ENCODE measurements around the gene IL2. TPM values are rescaled to one million over a fixed set of nuclear protein-coding genes. Genes with fewer than 3 reads are reported as not detected.

Gene IL2
- total and polyA plus RNA-seq, 4 donors = 1.4 TPM; not detected in 3

DNA sequence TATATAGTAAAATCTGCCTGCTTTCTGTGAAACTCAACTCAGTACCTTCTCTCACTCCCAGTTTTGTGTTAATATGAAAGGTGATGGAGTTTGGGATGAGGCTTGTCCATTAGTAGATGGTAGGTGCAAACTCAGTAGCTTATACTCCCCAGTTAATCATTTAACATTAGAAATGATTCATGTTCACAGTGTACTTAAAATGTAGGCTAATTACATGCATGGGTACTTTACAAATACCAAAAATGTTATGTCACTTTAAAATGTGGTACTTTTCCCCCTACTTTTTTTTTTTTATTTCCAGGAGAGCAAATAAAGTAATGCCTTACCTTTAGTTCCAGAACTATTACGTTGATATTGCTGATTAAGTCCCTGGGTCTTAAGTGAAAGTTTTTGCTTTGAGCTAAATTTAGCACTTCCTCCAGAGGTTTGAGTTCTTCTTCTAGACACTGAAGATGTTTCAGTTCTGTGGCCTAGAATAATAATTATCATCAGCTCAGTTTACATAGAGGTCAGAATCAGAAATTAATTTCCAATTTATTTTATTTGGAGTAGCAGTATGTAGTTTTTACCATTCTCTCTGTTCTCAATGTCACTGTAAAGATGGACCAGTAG is 3.0 kb downstream of the IL2 start:
- DNase-seq = no peak
- Histone ChIP-seq H3K4me3 (no peak overlapping the region), H3K9ac (ENCODE audit: insufficient read depth in 1 of 2, low read length in 2 of 2) (no peak overlapping the region), H3K9me3 (ENCODE audit: control insufficient read depth in 4 of 4, insufficient read depth in 3 of 4, low read length in 3 of 4) (no peaks in the 10 kb centered on the region), H3K36me3 (ENCODE audit: control insufficient read depth in 4 of 4, insufficient read depth in 4 of 4, low read length in 4 of 4) (no peaks in the 10 kb centered on the region), H3K27me3 (ENCODE audit: control insufficient read depth in 3 of 3, insufficient read depth in 3 of 3, low read length in 2 of 3) (no peaks in the 10 kb centered on the region), H3K27ac (ENCODE audit: low read depth in 1 of 2, low read length in 1 of 2) (no peak overlapping the region), H3K4me1 (ENCODE audit: control insufficient read depth in 5 of 5, insufficient read depth in 5 of 5, low read length in 5 of 5) (peaks cover 0 to 2% (median 0%) of the 10 kb centered on the region in 5 donors)
- no peak for ATAC-seq (ENCODE audit: insufficient read depth, low FRiP score)
- WGBS, 2 donors = 16 to 26% methylated on average over 1 of the region's 1 CpG
- TF ChIP-seq, protein P1, sequence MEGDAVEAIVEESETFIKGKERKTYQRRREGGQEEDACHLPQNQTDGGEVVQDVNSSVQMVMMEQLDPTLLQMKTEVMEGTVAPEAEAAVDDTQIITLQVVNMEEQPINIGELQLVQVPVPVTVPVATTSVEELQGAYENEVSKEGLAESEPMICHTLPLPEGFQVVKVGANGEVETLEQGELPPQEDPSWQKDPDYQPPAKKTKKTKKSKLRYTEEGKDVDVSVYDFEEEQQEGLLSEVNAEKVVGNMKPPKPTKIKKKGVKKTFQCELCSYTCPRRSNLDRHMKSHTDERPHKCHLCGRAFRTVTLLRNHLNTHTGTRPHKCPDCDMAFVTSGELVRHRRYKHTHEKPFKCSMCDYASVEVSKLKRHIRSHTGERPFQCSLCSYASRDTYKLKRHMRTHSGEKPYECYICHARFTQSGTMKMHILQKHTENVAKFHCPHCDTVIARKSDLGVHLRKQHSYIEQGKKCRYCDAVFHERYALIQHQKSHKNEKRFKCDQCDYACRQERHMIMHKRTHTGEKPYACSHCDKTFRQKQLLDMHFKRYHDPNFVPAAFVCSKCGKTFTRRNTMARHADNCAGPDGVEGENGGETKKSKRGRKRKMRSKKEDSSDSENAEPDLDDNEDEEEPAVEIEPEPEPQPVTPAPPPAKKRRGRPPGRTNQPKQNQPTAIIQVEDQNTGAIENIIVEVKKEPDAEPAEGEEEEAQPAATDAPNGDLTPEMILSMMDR (IDR thresholded peaks at IDR 0.05; ENCODE audit: control extremely low read depth, extremely low read depth) = no peak

DNA sequence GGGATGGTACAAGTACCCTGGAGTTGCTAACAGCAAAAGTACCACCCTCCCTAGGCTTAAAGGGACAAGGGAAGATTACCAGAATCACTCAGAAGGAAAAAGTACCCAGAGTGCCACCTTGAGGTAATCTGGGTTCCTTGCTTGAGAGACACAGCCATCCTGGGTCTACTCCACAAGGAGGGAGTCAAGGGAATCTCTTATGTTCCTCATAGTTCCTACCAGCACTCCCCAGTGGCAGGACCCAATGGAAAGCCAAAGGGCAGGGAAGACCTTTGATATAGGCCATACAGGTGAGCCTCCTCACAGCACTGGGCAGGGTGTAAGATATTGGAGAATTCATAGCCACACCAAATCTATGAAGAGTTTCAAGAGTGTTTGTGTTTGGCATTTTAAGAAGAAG is 5.7 kb downstream of the IL2 start:
- no peak overlapping the region for H3K27ac ChIP-seq (ENCODE audit: low read depth in 1 of 2, low read length in 1 of 2)
- no peak overlapping the region for H3K4me3 ChIP-seq
- no peak for DNase-seq
- peaks cover 0 to 2% (median 0%) of the 10 kb centered on the region in 5 donors for H3K4me1 ChIP-seq (ENCODE audit: control insufficient read depth in 5 of 5, insufficient read depth in 5 of 5, low read length in 5 of 5)
- no peaks in the 10 kb centered on the region for H3K9me3 ChIP-seq (ENCODE audit: control insufficient read depth in 4 of 4, insufficient read depth in 3 of 4, low read length in 3 of 4)
- no peaks in the 10 kb centered on the region for H3K36me3 ChIP-seq (ENCODE audit: control insufficient read depth in 4 of 4, insufficient read depth in 4 of 4, low read length in 4 of 4)
- H3K9ac ChIP-seq (ENCODE audit: insufficient read depth in 1 of 2, low read length in 2 of 2) = no peak overlapping the region
- H3K27me3 ChIP-seq (ENCODE audit: control insufficient read depth in 3 of 3, insufficient read depth in 3 of 3, low read length in 2 of 3) = no peaks in the 10 kb centered on the region
- ATAC-seq (ENCODE audit: insufficient read depth, low FRiP score) = no peak
- TF ChIP-seq, protein P1 (IDR thresholded peaks at IDR 0.05; ENCODE audit: control extremely low read depth, extremely low read depth) = no peak

DNA sequence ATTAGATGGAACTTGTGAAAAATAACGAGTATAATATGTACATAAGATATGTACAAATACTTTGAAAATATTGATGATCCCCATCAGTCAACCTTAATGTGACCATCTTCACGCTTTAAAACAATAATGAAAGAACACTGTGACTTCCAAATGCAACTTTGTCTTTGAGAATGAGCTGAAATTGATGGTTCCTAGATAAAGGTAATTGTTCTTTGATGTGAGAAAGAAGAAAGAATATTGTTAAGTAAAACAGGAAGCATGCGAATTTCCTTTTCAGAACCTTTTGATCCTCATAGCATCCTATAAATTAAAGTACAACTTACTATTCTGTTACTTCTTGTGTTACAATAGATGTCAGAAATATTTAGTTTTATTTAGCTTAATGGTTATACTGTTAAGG is 22.2 kb downstream of the IL2 start:
- H3K27me3 ChIP-seq (ENCODE audit: control insufficient read depth in 3 of 3, insufficient read depth in 3 of 3, low read length in 2 of 3) = no peaks in the 10 kb centered on the region
- WGBS, 2 donors = 53 to 70% methylated on average over 3 of the region's 3 CpGs
- no peak overlapping the region for H3K4me3 ChIP-seq
- H3K9me3 ChIP-seq (ENCODE audit: control insufficient read depth in 4 of 4, insufficient read depth in 3 of 4, low read length in 3 of 4) = no peaks in the 10 kb centered on the region
- H3K27ac ChIP-seq (ENCODE audit: low read depth in 1 of 2, low read length in 1 of 2) = no peak overlapping the region
- no peak for ATAC-seq (ENCODE audit: insufficient read depth, low FRiP score)
- TF ChIP-seq, protein P1 (IDR thresholded peaks at IDR 0.05; ENCODE audit: control extremely low read depth, extremely low read depth) = no peak
- no peak for DNase-seq
- H3K4me1 ChIP-seq (ENCODE audit: control insufficient read depth in 5 of 5, insufficient read depth in 5 of 5, low read length in 5 of 5) = no peaks in the 10 kb centered on the region
- H3K9ac ChIP-seq (ENCODE audit: insufficient read depth in 1 of 2, low read length in 2 of 2) = no peak overlapping the region
- no peaks in the 10 kb centered on the region for H3K36me3 ChIP-seq (ENCODE audit: control insufficient read depth in 4 of 4, insufficient read depth in 4 of 4, low read length in 4 of 4)

DNA sequence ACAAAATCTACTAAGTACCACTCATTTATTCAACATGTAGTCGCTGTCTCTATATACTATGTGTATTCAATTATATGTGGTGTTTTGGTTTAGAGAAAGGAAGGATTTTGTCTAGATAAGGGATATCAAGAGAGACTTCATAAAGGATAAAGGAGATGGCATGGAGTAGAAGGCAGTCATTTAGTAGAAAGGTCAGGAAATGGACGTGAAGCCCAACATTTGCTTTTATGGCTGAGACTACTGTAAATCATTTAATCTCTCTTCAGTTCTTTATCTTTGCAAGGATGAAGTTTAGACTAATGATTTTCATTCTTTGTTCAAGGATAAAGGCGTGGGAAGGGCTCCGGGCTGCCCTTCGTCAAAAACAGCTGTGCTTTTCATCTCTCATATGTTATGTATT is 25.2 kb downstream of the IL2 start:
- Histone ChIP-seq H3K4me3 (no peak overlapping the region), H3K36me3 (ENCODE audit: control insufficient read depth in 4 of 4, insufficient read depth in 4 of 4, low read length in 4 of 4) (no peaks in the 10 kb centered on the region), H3K27ac (ENCODE audit: low read depth in 1 of 2, low read length in 1 of 2) (no peak overlapping the region), H3K4me1 (ENCODE audit: control insufficient read depth in 5 of 5, insufficient read depth in 5 of 5, low read length in 5 of 5) (no peaks in the 10 kb centered on the region), H3K27me3 (ENCODE audit: control insufficient read depth in 3 of 3, insufficient read depth in 3 of 3, low read length in 2 of 3) (no peaks in the 10 kb centered on the region), H3K9ac (ENCODE audit: insufficient read depth in 1 of 2, low read length in 2 of 2) (no peak overlapping the region), H3K9me3 (ENCODE audit: control insufficient read depth in 4 of 4, insufficient read depth in 3 of 4, low read length in 3 of 4) (no peaks in the 10 kb centered on the region)
- TF ChIP-seq, protein P1 (IDR thresholded peaks at IDR 0.05; ENCODE audit: control extremely low read depth, extremely low read depth) = no peak
- no peak for DNase-seq
- 61 to 80% methylated on average over 5 of the region's 5 CpGs for WGBS, 2 donors
- ATAC-seq (ENCODE audit: insufficient read depth, low FRiP score) = no peak

All from lung (tissue), 12 donors.